NT2/D1 (cell line): ENCODE results near the gene GGT6.

ENCODE experiments used
- DNase-seq: peaks from one replicate; pipeline ENCODE4 v3.0.0-alpha.2; 2011; ENCODE audit warnings: low read depth, low spot score
- H3K27me3 ChIP-seq: 2 replicates; pipeline ENCODE4 v1.6.0; 2011; ENCODE audit warnings: mild to moderate bottlenecking; ENCODE audit not compliant: insufficient read length, insufficient read depth
- H3K36me3 ChIP-seq: 2 replicates; pipeline ENCODE4 v1.6.1; 2011; ENCODE audit warnings: mild to moderate bottlenecking, low read length, mixed read lengths; ENCODE audit not compliant: insufficient read depth, insufficient read length
- H3K4me1 ChIP-seq: 2 replicates; pipeline ENCODE4 v1.5.1; 2011; ENCODE audit not compliant: insufficient read depth, insufficient read length
- H3K4me3 ChIP-seq: 2 replicates; pipeline ENCODE4 v1.5.1; 2011; ENCODE audit warnings: low read depth; ENCODE audit not compliant: insufficient read length
- H3K9ac ChIP-seq: 2 replicates; pipeline ENCODE4 v1.6.0; 2011; ENCODE audit warnings: low read depth; ENCODE audit not compliant: insufficient read length
- H3K9me3 ChIP-seq: 2 replicates; pipeline ENCODE4 v1.5.1; 2011; ENCODE audit warnings: mild to moderate bottlenecking, low read length; ENCODE audit not compliant: insufficient read depth
- SUZ12 ChIP-seq: IDR thresholded peaks from 2 replicates; pipeline ENCODE4 v1.6.1; 2011; ENCODE audit not compliant: insufficient read length, insufficient read depth; ENCODE audit errors: extremely low read depth
- YY1 ChIP-seq: IDR thresholded peaks from 2 replicates; pipeline ENCODE4 v1.6.1; 2011; ENCODE audit not compliant: insufficient read length, insufficient read depth
- ZNF274 ChIP-seq: IDR thresholded peaks from 2 replicates; pipeline ENCODE4 v1.6.1; 2011; ENCODE audit warnings: mild to moderate bottlenecking, low read depth, low read length

Gene GGT6

GRCh38 chr17:4533523-4534504 lies 26.6 kb downstream of the GGT6 start:
- TF ChIP-seq ZNF274: no peak
- H3K4me3 ChIP-seq: no peak overlapping the region
- H3K9me3 ChIP-seq: no peaks in the 10 kb centered on the region
- H3K27me3 ChIP-seq: peaks cover 31% of the 10 kb centered on the region
- H3K9ac ChIP-seq: no peak overlapping the region
- peaks cover 19% of the 10 kb centered on the region for H3K36me3 ChIP-seq
- H3K4me1 ChIP-seq: peaks cover 8% of the 10 kb centered on the region
- DNase-seq: no peak

GRCh38 chr17:4532860-4533522 lies 27.4 kb downstream of the GGT6 start:
- DNase-seq: no peak
- TF ChIP-seq SUZ12 (no peak), YY1 (no peak), ZNF274 (no peak)
- peaks cover 35% of the 10 kb centered on the region for H3K27me3 ChIP-seq
- no peak overlapping the region for H3K9ac ChIP-seq
- peaks cover 8% of the 10 kb centered on the region for H3K4me1 ChIP-seq
- H3K4me3 ChIP-seq: no peak overlapping the region
- peaks cover 12% of the 10 kb centered on the region for H3K36me3 ChIP-seq
- no peaks in the 10 kb centered on the region for H3K9me3 ChIP-seq

- Histone ChIP-seq H3K9ac (no peak overlapping the region), H3K4me3 (no peak overlapping the region), H3K4me1 (peaks cover 8% of the 10 kb centered on the region), H3K9me3 (no peaks in the 10 kb centered on the region), H3K27me3 (peaks cover 40% of the 10 kb centered on the region), H3K36me3 (peaks cover 4% of the 10 kb centered on the region)
- TF ChIP-seq YY1 (no peak), SUZ12 (no peak), ZNF274 (no peak)
- no peak for DNase-seq
These were observed 28.2 kb downstream of the GGT6 start for GRCh38 chr17:4531988-4532736.

GRCh38 chr17:4530799-4531730 lies 29.3 kb downstream of the GGT6 start:
- Histone ChIP-seq H3K9ac (no peak overlapping the region), H3K27me3 (peaks cover 49% of the 10 kb centered on the region), H3K4me3 (no peak overlapping the region), H3K9me3 (no peaks in the 10 kb centered on the region), H3K4me1 (peaks cover 8% of the 10 kb centered on the region), H3K36me3 (no peaks in the 10 kb centered on the region)
- TF ChIP-seq YY1 (no peak), ZNF274 (no peak), SUZ12 (no peak)
- DNase-seq: no peak

GRCh38 chr17:4529533-4530152 lies 30.7 kb downstream of the GGT6 start:
- no peak for TF ChIP-seq ZNF274
- no peak for TF ChIP-seq YY1
- no peak for TF ChIP-seq SUZ12
- peaks cover 64% of the 10 kb centered on the region for H3K27me3 ChIP-seq
- no peak overlapping the region for H3K4me3 ChIP-seq
- H3K4me1 ChIP-seq: peaks cover 8% of the 10 kb centered on the region
- no peak for DNase-seq
- no peaks in the 10 kb centered on the region for H3K36me3 ChIP-seq
- H3K9ac ChIP-seq: no peak overlapping the region
- no peaks in the 10 kb centered on the region for H3K9me3 ChIP-seq

GRCh38 chr17:4527566-4528125 lies 32.7 kb downstream of the GGT6 start:
- Histone ChIP-seq H3K9ac (no peak overlapping the region), H3K27me3 (peaks cover 70% of the 10 kb centered on the region), H3K4me1 (no peaks in the 10 kb centered on the region), H3K36me3 (no peaks in the 10 kb centered on the region), H3K9me3 (no peaks in the 10 kb centered on the region), H3K4me3 (no peak overlapping the region)
- no peak for DNase-seq
- TF ChIP-seq ZNF274 (no peak), YY1 (no peak), SUZ12 (no peak)
